Glomerular visceral epithelial cell (primary cell): ENCODE measurements around the gene TSPAN11.
"Not testable (repeated sequence)": the region's sequence is repeated elsewhere in the genome, so short reads cannot be mapped to it uniquely, and the experiment has no call there.

Source experiments
- DNase-seq: peaks from one replicate; pipeline ENCODE4 v3.0.0-alpha.2; 2016; ENCODE audit errors: extremely low spot score

TSPAN11 gene

DNA sequence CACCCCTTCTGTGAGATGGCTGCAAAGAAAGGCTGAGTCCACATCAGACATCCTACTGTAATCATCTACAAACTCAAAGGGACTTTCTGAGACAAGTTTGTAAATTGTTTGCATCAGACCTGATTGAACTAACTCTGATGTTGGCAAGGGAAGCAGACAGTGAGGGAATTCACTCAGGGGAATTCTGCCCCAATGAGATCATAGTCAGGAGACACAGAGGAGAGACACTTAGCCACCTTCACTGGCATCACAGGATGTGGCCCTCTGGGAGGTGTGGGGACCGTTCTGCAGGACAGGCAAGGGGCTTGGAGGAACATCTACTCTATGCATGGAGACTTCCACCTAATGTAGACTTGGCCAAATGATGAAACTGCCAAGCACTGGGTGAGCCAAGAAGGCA lies 76.5 kb downstream of the TSPAN11 start:
- DNase-seq, result peak; percentile 64

DNA sequence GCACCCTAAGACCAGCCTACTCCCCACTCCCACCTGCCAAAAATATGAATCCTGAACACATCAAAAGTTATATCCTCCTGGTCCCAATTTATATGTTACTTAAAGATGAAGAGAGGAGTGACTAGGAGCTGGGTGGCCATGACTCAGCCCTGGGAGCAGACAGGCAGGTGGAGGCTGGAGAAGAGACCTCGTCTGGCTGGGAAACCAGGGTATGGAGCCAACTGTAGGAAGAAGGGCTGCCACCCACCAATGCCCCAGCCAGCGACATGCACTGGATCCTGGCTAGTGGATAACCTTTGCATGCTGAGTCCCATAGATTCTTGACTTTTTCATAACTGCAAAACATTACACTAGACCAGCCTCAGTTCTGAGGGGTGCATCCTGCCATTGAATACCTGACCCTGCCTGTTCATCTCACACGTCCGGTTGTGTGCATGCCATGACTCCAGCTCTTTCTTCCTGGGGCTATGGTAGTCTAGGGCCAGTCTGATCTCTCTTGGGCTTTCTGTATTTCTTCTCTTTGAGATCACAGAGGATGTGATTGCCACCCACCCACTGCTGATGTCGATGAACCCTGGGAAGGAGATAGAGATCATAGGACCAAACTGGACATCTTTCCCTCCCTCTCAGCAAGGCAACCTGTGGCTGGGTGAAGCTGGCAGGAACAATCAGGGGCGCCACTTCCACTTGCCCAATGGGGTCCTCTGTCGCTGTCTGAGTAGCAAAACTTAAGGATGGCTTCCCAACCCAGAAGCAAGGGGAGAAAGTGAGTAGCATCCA lies 77.5 kb downstream of the TSPAN11 start:
- DNase-seq, result no peak

DNA sequence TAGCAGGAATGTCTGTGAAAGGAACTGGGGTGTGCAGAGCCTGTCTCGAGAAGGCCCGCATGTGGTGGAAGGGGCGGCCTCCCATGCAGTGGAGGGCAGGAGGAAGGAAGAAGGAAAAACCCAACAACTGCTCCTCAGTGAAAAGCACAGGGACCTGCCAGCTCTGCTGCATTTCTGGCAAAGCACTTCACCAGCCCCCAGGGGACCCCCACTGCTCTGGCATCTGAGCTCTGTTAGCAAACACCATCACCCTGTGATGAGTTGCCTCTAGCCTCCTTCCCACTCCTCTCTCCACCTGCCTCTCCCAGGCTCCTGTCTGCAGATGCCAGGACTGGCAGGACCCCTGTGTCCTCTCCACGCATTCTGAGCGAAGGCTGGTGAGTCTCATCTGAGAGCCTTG lies 78.1 kb downstream of the TSPAN11 start:
- DNase-seq, result no peak

DNA sequence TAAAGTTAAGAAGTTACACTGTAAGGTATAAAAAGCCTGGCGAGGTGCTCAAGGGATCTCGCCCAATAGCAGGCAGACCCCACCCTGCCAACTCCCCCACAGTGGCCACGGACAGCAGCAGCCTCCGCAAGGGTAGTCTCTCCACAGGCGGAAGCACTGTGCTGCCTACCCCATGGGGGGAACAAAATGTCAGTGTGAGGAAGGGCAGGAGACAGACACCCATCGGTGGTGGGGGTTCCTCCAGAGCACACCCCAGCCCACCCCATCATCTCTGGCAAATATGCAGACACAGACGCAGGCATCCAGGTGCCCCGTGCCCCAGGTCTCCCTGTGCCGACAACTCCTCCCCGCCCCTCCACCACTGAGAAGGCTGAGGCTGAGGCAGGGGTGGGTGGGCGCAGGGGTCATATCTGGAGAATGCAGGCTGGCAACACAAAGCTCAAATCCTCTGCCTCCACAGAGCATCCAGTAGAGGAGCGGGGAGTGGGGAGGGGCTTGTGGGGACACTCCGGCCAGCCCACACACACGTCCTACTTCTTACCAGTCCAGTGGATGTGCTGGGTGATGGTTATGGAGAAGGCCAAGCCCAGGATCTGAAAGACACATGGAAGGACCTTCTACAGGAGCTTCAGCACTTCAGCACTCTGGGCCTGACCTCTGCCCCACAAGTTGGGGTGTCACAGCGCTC lies 78.9 kb downstream of the TSPAN11 start:
- no peak for DNase-seq

DNA sequence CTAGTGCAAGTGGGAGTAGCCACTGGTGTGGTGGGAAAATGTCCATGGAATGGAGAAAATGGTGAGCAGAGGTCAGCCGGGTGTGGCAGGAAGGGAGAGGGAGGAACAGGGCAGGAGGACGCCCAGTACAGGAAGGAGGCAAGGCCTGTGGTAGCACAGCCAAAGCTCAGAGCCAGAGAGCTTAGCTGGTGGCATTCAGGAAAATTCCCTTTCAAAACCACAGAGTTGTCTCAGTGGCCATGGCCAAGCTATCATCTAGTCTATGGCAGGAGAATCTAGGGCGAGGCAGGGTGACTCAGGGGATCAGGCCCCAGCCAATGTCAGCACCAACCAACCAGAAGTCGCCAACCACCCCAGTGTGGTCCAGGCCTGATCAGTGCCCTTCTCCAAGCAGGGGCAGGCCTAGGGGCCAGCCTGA lies 79.4 kb downstream of the TSPAN11 start:
- peak; percentile 95 for DNase-seq

DNA sequence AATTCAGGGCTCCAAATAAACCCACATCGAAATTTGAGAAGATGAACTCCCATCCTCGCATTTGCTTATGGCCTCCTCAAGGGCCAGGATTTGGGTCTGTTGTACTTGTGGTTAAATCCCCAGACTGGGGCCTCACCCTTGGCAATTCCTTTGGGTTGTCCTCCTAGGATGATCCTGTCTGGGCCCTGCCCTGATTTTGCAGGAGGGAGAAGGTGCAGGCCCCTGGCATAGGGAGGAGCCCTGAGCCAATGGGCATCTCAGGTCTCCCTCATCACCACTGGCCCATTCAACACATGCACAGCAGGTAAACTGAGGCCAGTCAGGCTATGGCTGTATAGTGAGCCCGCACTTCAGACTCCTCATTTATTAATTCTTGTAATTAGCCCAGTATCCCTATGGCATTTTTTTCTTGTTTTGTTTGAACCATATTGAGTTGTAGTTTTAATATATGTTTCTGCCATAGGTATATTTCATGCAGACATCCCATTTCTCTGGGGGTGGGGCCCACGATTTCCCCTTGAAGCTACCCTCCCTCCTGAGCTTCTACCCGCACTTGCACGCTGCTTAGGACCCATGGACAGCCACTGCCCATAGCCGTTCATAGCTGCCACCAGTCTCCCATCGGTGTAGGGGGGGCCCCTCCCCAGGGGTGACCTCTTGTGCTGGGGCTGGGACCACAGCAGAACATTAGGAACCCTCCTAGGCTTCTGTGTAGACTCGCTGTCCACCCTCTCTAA lies 80.0 kb downstream of the TSPAN11 start:
- DNase-seq, result no peak

DNA sequence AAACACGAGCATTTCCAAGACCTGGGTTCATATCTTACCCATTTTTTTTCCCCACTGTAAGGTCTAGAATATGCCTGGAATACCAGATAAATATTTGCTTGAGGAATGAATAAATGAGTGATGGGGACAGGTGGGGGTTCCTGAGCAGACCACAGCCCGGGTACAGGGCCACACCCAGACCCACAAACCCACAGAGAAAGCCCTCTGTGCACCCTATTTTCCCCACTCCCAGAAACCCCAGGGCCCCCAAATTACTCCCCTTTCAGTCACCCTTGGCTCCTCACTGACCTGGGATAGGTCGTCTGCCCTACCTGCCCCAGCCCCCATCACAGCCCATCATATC lies 80.6 kb downstream of the TSPAN11 start:
- DNase-seq, result no peak

DNA sequence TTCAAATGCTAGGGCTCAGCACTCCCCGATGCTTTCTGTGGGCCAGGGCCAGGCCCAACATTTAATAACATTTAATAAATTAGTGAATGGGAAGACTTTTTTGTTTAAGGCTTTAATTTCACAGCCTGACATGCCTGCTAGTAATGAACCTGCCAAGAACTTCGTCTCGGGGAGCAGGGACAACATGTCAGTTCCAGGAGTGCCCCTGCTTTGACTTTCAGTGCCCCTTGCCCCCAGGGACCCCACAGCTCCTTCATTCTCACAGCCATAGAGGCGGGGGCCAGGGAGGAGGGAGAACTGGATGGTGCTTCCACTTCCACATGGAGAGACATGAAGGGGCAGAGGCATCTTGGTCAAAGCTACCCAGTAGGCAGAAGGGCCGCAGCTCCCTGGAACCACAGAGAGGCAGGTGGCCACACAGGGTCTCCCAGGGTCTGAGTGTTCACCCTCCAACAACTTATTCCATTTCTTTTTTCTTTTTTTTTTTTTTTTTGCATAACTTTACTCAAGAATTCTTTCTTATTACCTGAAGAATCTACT lies 81.2 kb downstream of the TSPAN11 start:
- no peak for DNase-seq

DNA sequence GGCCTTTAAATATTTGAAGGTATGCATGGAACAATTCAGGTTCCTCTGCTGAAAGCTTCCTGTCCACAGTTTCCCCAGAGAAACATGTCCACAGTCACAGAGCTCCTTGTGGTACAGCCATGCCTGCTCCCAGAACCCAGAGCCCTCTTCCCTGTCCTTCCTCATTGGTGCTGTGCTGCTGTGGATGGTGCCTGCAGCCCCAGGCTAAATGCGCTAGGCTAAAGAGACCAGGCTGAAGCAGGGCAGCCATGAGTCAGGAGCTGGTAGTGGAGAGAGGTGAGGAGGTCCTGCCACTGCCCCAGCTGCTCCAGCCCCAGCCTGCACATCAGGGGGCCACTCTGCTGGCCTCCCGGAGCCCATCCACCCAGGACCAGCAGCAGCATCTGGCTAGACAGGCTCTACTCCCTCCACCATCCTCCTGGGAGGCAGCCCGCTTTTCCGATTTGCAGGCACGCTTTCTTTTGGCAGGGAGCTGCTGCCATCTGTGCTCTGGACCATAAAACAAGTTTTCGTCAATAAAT lies 81.8 kb downstream of the TSPAN11 start:
- DNase-seq, result no peak

DNA sequence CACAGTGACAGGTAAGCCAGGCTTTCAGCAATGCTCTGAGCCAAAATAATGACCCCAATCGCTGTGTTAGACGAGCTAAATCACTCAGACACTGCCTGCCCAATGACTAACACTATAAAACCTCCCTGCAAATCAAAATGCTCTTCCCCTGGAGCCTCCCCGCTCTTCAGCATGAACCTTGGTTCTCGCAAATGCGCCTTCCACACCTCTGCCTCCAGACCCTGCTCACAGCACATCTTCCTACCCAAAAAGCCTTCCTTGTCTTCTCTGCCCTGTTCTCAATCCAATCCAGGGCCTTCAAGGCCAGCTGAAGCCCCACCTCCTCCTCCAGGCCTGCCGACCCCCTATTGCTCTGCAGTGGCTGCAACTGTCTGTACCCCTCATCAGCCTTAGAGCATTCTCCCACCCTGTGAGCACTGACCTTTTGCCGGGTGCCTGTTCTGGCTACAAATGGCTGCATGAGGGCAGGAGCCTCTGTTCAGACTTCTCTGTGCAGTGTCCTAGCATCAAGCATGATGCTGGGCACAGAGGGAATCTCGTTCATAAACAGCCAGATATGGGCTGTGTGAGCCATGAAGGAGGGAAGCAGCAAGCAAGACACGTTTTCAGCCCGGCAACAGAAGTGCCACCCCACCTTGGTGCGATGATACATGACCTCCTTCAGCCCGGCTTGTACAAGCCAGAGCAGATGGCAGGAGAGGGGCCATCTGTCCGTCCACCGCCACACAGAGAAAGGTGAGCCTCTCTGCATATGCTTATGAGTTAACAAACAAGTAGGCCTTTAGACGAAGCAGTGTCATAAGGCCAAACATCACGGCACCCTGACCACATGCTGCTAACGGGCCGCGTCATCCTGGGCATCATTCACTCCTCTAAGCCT lies 82.7 kb downstream of the TSPAN11 start:
- DNase-seq, result no peak

DNA sequence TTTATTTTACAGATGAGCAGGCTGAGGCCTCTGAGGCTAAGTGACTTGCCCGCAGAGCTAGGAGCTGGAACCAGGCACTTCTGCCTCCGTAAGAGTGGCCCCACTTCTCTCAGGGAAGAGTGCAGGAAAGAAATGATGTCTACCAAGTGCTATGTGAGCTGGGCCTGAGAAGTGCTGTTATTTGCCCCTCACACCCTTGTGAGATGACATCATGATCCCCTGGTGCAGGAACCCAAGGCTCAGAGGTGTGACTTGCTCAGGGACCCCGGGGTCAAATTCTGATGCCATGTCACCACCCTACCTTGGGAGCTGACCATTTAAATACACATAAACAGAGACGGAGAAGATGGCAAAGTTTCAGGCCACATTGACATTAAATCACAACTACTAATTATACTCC lies 83.4 kb downstream of the TSPAN11 start:
- no peak for DNase-seq

DNA sequence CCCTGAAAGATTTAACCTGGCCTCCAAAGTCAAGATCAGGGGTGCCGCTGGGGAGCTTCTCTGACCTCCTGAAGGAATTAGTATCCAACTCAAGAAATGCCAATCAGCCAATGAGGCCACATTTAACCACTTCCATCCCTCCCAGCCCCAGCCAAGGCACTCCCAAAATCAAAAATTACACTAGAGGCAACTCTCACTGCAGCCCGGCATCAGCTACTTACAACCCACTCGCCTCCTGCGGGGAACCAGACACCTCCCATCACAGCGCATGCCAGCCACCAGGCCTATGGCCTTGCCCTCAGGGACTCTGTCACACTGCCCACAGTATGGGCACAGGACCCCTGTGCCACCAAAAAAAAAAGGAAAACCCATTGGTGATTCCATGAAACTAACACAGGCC lies 84.8 kb downstream of the TSPAN11 start:
- DNase-seq, result no peak

DNA sequence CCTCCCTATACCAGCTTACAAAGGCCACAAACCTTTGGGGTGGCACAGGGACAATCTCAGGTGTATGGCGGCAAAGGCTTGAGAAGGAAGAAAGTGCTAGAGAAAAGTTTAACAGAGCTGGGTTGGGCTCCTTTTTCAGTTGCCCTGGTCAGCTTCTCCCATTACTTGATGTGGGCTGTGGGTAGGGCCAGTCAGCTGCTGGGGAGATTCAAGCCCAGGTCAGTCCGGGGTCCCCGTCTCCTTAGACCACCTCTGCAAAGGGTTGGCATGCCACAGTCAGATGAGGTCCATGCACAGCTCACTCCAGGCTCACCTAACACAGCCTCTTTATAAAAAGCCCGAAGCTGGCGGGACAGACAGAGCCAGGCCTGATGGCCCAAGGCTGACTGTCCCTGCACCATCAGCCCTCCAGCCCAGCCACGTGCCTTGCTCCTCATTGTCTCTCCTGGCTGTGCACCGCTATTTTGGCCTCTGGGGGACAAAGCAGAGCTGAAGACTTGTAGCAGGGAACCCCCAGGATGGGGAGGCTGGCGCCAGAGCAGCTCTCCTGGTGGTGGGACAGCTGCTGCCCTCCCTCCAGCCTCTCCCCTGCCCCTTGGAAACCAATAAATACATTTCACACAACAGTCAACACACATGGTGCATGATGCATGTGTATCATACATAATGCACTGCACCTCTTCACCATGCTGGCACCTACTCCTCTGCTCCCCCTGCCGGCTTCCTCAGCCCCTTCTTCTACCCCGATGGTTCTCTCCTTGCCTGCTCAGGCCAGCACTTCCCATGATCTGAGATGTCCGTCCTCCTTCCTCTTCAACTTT lies 85.4 kb downstream of the TSPAN11 start:
- no peak for DNase-seq

DNA sequence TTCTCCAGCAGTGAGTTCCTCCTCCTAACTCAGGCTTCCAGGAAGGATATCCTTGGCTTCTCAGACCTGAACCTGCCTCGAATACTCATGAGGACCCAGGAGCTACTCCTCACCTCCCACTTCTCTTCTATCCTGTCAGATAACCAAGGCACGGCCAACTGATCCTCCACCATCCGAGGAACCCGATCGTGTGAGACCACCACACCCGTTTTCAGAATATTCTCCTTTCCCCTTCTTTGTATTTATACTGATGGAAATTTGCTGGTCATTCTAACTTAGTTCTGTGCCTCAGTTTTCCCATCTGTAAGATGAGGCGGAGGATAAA lies 86.0 kb downstream of the TSPAN11 start:
- DNase-seq, result not testable (repeated sequence)

DNA sequence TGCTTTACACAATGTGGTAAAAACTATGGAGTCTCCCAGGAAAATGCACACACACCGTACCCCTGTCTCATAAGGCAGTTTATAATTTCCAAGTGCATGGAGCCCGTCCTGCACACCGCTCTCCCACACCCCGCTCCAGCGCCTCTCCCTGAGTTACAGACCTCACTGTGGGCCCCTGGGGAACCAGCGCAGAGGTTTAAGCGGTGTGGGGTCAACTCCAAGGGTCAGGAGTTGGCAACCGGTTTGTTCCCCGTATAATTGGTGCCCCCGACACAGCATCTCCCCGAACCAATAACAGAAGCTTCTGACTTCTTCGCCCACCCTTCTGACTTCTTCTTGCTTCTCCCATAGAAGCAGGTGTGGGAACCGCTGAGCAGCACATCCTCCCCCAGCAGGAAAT lies 88.7 kb downstream of the TSPAN11 start:
- no peak for DNase-seq

DNA sequence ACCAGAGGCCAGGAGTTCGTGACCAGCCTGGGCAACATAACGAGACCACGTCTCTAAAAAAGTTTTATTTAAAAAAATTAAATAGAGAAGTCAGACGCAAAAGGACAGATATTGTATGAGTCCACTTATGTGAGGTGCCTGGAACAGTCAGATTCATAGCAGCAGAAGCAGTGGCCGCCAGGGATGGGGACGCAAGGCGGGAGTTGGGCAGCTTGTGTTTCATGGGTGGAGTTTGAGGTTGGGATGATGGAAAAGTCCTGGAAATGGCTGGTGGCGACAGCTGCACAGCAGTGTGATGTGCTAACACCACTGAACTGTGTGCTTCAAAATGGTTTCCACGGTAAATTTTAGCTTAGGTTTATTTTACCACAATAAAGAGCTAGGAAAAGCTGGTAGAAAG lies 89.5 kb downstream of the TSPAN11 start:
- no peak for DNase-seq

DNA sequence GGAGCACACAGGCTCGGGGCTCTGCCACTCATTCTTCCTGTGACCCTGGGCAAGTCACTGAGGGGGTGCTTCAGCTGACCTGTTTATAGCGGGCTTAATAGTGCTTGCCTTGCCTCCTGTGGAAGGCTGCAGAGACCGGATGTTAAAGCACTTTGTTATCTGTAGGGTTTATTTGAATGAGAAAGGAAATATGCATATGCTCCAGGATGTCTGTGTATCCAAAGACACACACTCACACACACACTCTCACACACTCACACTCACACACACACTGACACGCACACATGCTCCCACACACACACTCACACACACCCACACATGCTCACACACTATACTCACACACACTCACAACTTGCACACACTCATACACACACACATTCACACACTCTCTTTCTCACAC lies 91.0 kb downstream of the TSPAN11 start:
- DNase-seq, result no peak

DNA sequence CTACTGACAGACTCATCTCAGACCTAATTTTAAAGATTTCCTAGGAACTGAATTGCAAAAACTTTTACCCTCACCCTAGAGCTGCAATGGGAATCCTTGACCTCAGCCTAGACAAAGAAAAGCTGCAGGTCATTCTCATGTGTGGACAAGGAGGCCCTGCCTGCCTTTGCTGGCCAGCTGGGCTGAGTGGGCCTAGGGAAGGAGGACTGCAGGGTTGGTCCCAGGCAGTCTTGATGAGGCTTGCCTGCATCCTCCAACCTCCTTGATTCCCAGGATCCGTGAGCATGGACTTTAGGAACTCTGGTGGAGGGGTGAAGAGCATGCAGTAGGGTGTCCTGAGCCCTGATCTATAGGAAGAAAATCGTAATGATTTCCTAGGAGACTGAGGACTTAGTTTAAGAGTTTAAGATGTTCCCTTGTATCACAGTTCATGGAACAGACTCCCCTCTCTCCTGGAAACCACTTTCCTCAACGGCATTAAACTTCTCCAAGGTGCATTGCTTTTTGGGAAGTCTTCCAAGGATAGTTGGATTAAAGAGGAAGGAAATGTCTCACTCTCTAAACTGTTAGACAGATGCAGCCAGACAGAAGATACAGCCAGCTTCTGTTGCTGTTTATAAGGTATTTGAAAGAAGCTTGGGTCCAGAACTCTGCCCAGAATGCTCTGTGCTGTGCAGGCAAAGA lies 91.7 kb downstream of the TSPAN11 start:
- DNase-seq, result no peak

DNA sequence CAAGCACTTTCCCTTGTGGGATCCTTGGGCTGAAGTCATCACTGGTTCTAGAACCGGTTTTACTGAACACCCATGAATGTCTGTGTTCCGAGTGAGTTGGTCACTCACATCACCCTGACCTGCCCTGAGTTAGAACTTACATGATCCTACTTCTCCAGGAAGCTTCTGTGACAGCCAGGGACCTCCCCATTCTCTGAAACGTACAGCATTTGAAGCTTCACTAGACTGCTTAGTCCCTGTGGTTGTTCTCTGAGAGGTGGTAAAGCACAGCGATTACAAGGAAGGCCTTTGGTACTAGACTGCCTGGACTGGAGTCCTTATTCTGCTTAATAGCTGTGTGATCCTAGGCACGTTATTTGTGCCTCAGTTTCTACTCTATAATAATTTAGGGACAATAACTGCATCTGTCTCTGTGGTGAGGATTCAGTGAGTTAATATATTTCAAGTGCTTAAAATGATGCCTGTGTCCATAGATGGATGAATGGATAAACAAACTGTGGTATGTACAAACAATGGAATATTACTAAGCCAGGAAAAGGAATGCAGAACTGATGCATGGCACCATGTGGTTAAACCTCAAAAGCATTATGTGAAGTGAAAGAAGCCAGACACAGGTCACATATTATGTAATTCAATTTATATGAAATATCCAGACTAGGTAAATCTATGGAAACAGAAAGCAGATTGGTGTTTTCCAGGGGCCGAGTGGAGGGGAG lies 92.4 kb downstream of the TSPAN11 start:
- DNase-seq, result no peak
